Endothelial cell of umbilical vein (primary cell): ENCODE results near the gene SEMA5A. TPM values are rescaled to one million over a fixed set of nuclear protein-coding genes. Genes with fewer than 3 reads are reported as not detected.

ENCODE experiments used
- BruUV-seq: library from RNA; stranded (reverse); fragments of 400-500 nt; replicated peaks from 2 replicates; lab custom pipeline; 2021; lab: Mats Ljungman, UMichigan
- CTCF ChIA-PET: fragments of 300-600, 350-600 bp; sonication (Branson Sonifier 250); formaldehyde crosslinking; loops from one replicate; lab custom pipeline; 2021; ENCODE audit warnings: antibody characterized with exemption, inconsistent platforms; lab: Charles Lee
- POLR2A ChIA-PET: fragments of 300-600, 350-600 bp; sonication (Branson Sonifier 250); formaldehyde crosslinking; loops from one replicate; lab custom pipeline; 2021; ENCODE audit warnings: antibody characterized with exemption, inconsistent platforms; lab: Charles Lee
- DNase-seq: peaks from one replicate; pipeline ENCODE4 v3.0.0-alpha.2; 2011; ENCODE audit warnings: low read depth, low spot score
- FAIRE-seq: peaks from 2 replicates; lab custom pipeline; 2011; peaks lifted over from hg19 to GRCh38; lab: Jason Lieb, UNC
- H2AFZ ChIP-seq: 2 replicates; pipeline ENCODE4 v1.6.0; 2012; ENCODE audit warnings: low read depth, low read length, control low read depth, inconsistent platforms
- H3K27ac ChIP-seq: 2 replicates; pipeline ENCODE4 v1.5.1; 2011; ENCODE audit warnings: low read depth, mild to moderate bottlenecking, control low read depth, low read length, moderate library complexity; ENCODE audit not compliant: insufficient read depth
- H3K27me3 ChIP-seq, 2 experiments: 2 replicates each; pipeline versions ENCODE4 v1.6.0 to v1.6.1; 2011; ENCODE audit warnings: low read length in 2 of 2, mixed read lengths in 1 of 2; ENCODE audit not compliant: control insufficient read depth in 2 of 2, insufficient read depth in 2 of 2
- H3K36me3 ChIP-seq, 2 experiments: 2 replicates in 1 of 2; 3 replicates in 1 of 2; pipeline ENCODE4 v1.5.1; 2011; ENCODE audit warnings: low read length in 2 of 2, mild to moderate bottlenecking in 1 of 2, moderate library complexity in 1 of 2; ENCODE audit not compliant: control insufficient read depth in 2 of 2, insufficient read depth in 2 of 2; ENCODE audit errors: extremely low read depth in 1 of 2
- H3K4me1 ChIP-seq: 3 replicates; pipeline ENCODE4 v1.5.1; 2011; ENCODE audit warnings: mild to moderate bottlenecking, low read length; ENCODE audit not compliant: control insufficient read depth, insufficient read depth; ENCODE audit errors: extremely low read depth
- H3K4me2 ChIP-seq: 2 replicates; pipeline ENCODE4 v1.6.1; 2011; ENCODE audit warnings: low read length, control low read depth, mixed read lengths; ENCODE audit not compliant: insufficient read depth
- H3K4me3 ChIP-seq, 3 experiments: fragments of 200-600 bp in 1 of 3; sonication (generic), shearing (Covaris generic) in 1 of 3; replicated peaks in 1 of 3; 2 replicates each; pipeline ENCODE4 v1.5.1; 2011 to 2016; ENCODE audit warnings: control low read depth in 3 of 3, low read length in 3 of 3, mild to moderate bottlenecking in 2 of 3, inconsistent platforms in 1 of 3, low read depth in 1 of 3, moderate library complexity in 1 of 3; ENCODE audit not compliant: insufficient read depth in 1 of 3
- H3K79me2 ChIP-seq: 2 replicates; pipeline ENCODE4 v1.6.0; 2012; ENCODE audit warnings: low read length, inconsistent platforms; ENCODE audit not compliant: control insufficient read depth, insufficient read depth
- H3K9ac ChIP-seq: replicated peaks from 2 replicates; pipeline ENCODE3; 2011; ENCODE audit warnings: low read length, control low read depth; ENCODE audit not compliant: insufficient read depth; ENCODE audit errors: extremely low read depth
- H3K9me1 ChIP-seq: replicated peaks from 3 replicates; pipeline ENCODE4 v1.6.0; 2011; ENCODE audit warnings: mild to moderate bottlenecking, low read length; ENCODE audit not compliant: control insufficient read depth, insufficient read depth; ENCODE audit errors: extremely low read depth
- H3K9me3 ChIP-seq: replicated peaks from 2 replicates; pipeline ENCODE4 v1.5.1; 2012; ENCODE audit warnings: low read length, inconsistent platforms; ENCODE audit not compliant: control insufficient read depth, insufficient read depth
- H4K20me1 ChIP-seq: replicated peaks from 2 replicates; pipeline ENCODE3; 2011; ENCODE audit warnings: mild to moderate bottlenecking, low read length; ENCODE audit not compliant: control insufficient read depth, insufficient read depth; ENCODE audit errors: extremely low read depth
- EZH2 ChIP-seq: IDR thresholded peaks from 2 replicates; pipeline ENCODE4 v1.6.1; 2012; ENCODE audit warnings: borderline replicate concordance, low read depth, mild to moderate bottlenecking, moderate library complexity, low read length, inconsistent platforms; ENCODE audit not compliant: severe bottlenecking
- FOS ChIP-seq: IDR thresholded peaks from 2 replicates; pipeline ENCODE4 v1.6.1; 2011; ENCODE audit warnings: mild to moderate bottlenecking, low read length, moderate library complexity, borderline replicate concordance; ENCODE audit not compliant: insufficient read depth
- GATA2 ChIP-seq: IDR thresholded peaks from 2 replicates; pipeline ENCODE4 v1.7.0; 2011; ENCODE audit warnings: low read depth, mild to moderate bottlenecking, moderate library complexity, mixed read lengths, low read length; ENCODE audit not compliant: insufficient read length, insufficient read depth
- JUN ChIP-seq: IDR thresholded peaks from 2 replicates; pipeline ENCODE4 v1.6.1; 2011; ENCODE audit warnings: borderline replicate concordance, low read depth; ENCODE audit not compliant: insufficient read length, insufficient read depth
- MYC ChIP-seq: IDR thresholded peaks from one replicate; pipeline ENCODE4 v1.6.1; 2011; ENCODE audit warnings: mild to moderate bottlenecking, low read depth, low read length
- POLR2A ChIP-seq: IDR thresholded peaks from 2 replicates; pipeline ENCODE4 v1.6.1; 2012; ENCODE audit warnings: low read depth, mild to moderate bottlenecking, control low read depth, low read length
- POLR2AphosphoS5 ChIP-seq: IDR thresholded peaks from 2 replicates; pipeline ENCODE4 v1.6.1; 2012; ENCODE audit warnings: low read depth, mild to moderate bottlenecking, control low read depth, low read length, moderate library complexity; ENCODE audit not compliant: insufficient read depth
- dilution Hi-C: fragments of 300-500 bp; cut with MboI; formaldehyde crosslinking; loops from one replicate; pipeline ENCODE4 v1.15.0; 2019; ENCODE audit warnings: low sequenced_read_pairs; ENCODE audit not compliant: extremely low pct_ligation_motif_present
- intact Hi-C: fragments of 100-400 bp; cut with micrococcal nuclease; formaldehyde crosslinking; loops from one replicate; pipeline ENCODE4 v1.10.0; 2022
- polyA plus RNA-seq, 4 experiments: library from polyadenylated mRNA; depleted of rRNA in 3 of 4; stranded (reverse) in 3 of 4; unstranded in 1 of 4; fragments of >200 nt; gene quantifications; 2 replicates each; pipeline versions ENCODE4 v1.2.1 to v1.2.3, GENCODE V29; 2011 to 2012; ENCODE audit warnings: missing spikeins in 1 of 4
- total RNA-seq: library from RNA; stranded (reverse); gene quantifications from 2 replicates; pipeline ENCODE4 v1.2.3, GENCODE V29; 2021
- TF ChIP-seq, protein P1 (sequence below): IDR thresholded peaks from 2 replicates; pipeline ENCODE4 v1.6.1; 2011; ENCODE audit not compliant: insufficient read depth, insufficient read length
- TF ChIP-seq, protein P2 (sequence below), 2 donors: IDR thresholded peaks; 1 replicate in 1 of 2; 2 replicates in 1 of 2; pipeline ENCODE4 v1.5.1; 2011; ENCODE audit warnings: low read length in 2 of 2, mild to moderate bottlenecking in 2 of 2, moderate library complexity in 2 of 2, control low read depth in 1 of 2, inconsistent platforms in 1 of 2, low read depth in 1 of 2; ENCODE audit not compliant: insufficient read depth in 1 of 2; ENCODE audit errors: extremely low read depth in 1 of 2

Gene SEMA5A
- total and polyA plus RNA-seq, 2 donors (not counting 3 experiments of a cell fraction or from before 2014, with no cell fraction given) = 0.04 to 0.06 TPM

DNA sequence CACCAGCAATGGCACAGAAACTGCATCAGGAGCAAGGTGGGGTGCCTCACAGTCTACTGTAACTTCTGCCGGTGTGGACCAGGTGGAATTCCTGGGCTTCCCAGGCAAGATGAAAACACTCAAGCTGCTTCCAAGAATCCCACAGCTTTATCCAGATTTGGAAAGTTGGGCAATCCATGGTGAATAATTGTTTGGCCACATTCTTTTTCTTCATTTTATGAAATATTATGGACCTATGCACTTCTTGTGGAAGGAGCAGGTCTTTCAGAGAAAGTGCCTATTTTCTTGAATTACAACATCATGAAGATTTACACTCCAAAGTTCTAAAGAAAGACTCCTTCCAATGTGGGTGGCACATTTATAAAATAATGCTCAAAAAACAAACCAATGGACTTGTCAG, 503.6 kb downstream of the SEMA5A start:
- no peaks in the 10 kb centered on the region for H3K36me3 ChIP-seq
- no peaks in the 10 kb centered on the region for H3K9me1 ChIP-seq
- no peak overlapping the region for H3K4me2 ChIP-seq
- no TSS peak for BruUV-seq
- ChIA-PET POLR2A (no interaction called here), CTCF (no interaction called here)
- H3K79me2 ChIP-seq = no peaks in the 10 kb centered on the region
- H3K4me3 ChIP-seq = no peak overlapping the region
- intact Hi-C loops = no loop called here
- TF ChIP-seq, protein P1, sequence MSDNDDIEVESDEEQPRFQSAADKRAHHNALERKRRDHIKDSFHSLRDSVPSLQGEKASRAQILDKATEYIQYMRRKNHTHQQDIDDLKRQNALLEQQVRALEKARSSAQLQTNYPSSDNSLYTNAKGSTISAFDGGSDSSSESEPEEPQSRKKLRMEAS = no peak
- TF ChIP-seq EZH2 (no peak), GATA2 (no peak), MYC (no peak), POLR2AphosphoS5 (no peak), JUN (no peak), FOS (no peak), POLR2A (no peak)
- TF ChIP-seq, protein P2, sequence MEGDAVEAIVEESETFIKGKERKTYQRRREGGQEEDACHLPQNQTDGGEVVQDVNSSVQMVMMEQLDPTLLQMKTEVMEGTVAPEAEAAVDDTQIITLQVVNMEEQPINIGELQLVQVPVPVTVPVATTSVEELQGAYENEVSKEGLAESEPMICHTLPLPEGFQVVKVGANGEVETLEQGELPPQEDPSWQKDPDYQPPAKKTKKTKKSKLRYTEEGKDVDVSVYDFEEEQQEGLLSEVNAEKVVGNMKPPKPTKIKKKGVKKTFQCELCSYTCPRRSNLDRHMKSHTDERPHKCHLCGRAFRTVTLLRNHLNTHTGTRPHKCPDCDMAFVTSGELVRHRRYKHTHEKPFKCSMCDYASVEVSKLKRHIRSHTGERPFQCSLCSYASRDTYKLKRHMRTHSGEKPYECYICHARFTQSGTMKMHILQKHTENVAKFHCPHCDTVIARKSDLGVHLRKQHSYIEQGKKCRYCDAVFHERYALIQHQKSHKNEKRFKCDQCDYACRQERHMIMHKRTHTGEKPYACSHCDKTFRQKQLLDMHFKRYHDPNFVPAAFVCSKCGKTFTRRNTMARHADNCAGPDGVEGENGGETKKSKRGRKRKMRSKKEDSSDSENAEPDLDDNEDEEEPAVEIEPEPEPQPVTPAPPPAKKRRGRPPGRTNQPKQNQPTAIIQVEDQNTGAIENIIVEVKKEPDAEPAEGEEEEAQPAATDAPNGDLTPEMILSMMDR (IDR thresholded peaks at IDR 0.05; ENCODE audit: extremely low read depth in 1 of 2, insufficient read depth in 1 of 2, low read depth in 1 of 2, low read length in 2 of 2) = no peak
- H3K9me3 ChIP-seq = no peaks in the 10 kb centered on the region
- H4K20me1 ChIP-seq = no peaks in the 10 kb centered on the region
- H3K4me1 ChIP-seq = no peaks in the 10 kb centered on the region
- no peaks in the 10 kb centered on the region for H3K27me3 ChIP-seq
- no peak overlapping the region for H3K9ac ChIP-seq
- H2AFZ ChIP-seq = no peak overlapping the region
- DNase-seq (no peak), FAIRE-seq (no peak)
- H3K27ac ChIP-seq = no peak overlapping the region
- dilution Hi-C loops = no loop called here
